ENCODE results near the gene NELL1. TPM values are rescaled to one million over a fixed set of nuclear protein-coding genes. Genes with fewer than 3 reads are reported as not detected.

The NELL1 gene
- total RNA-seq, 2 donors from 2014 or later: 0.09 to 0.11 TPM

DNA sequence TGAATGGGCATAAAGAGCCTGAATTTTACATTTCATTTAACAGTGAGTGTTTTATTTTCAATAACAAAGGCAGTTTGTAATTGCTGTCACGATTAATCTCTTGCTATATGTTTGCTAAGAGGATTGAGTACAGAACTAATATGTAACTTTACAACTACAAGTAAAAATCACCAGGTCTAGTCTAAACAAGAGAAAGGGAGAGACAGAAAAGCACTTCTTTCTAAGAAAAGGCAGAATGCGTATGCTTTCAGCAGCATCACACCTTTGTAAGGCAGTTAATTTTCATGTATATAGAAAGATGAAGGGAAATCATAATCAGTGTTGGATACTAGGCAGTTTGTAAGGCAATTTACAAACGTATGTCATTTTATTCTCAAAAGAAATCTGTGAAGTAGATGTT, 169.8 kb downstream of the NELL1 start:
- TF ChIP-seq, protein P1, sequence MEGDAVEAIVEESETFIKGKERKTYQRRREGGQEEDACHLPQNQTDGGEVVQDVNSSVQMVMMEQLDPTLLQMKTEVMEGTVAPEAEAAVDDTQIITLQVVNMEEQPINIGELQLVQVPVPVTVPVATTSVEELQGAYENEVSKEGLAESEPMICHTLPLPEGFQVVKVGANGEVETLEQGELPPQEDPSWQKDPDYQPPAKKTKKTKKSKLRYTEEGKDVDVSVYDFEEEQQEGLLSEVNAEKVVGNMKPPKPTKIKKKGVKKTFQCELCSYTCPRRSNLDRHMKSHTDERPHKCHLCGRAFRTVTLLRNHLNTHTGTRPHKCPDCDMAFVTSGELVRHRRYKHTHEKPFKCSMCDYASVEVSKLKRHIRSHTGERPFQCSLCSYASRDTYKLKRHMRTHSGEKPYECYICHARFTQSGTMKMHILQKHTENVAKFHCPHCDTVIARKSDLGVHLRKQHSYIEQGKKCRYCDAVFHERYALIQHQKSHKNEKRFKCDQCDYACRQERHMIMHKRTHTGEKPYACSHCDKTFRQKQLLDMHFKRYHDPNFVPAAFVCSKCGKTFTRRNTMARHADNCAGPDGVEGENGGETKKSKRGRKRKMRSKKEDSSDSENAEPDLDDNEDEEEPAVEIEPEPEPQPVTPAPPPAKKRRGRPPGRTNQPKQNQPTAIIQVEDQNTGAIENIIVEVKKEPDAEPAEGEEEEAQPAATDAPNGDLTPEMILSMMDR (conservative IDR thresholded peaks at IDR 0.05): no peak
- Histone ChIP-seq H3K36me3 (ENCODE audit: control insufficient read depth, insufficient read depth, low read length) (no peaks in the 10 kb centered on the region), H3K9ac (ENCODE audit: extremely low read depth, low read length, poor library complexity, severe bottlenecking) (no peak overlapping the region), H3K4me1 (ENCODE audit: control insufficient read depth, insufficient read depth, low read length) (no peaks in the 10 kb centered on the region), H3K9me3 (ENCODE audit: control insufficient read depth, low read length) (no peaks in the 10 kb centered on the region), H3K27me3 (ENCODE audit: control insufficient read depth, insufficient read depth, low read length, poor library complexity, severe bottlenecking) (no peaks in the 10 kb centered on the region), H3K4me3 (ENCODE audit: low read length) (no peak overlapping the region), H3K27ac (ENCODE audit: low read depth, low read length) (no peak overlapping the region)
- DNase-seq: no peak
- no peak overlapping the region for H3K4me3 Mint-ChIP-seq
- H3K9me3 Mint-ChIP-seq: no peaks in the 10 kb centered on the region
- peaks cover 6% of the 10 kb centered on the region for H3K4me1 Mint-ChIP-seq
- H3K36me3 Mint-ChIP-seq (ENCODE audit: low read depth): no peaks in the 10 kb centered on the region
- WGBS, 2 experiments (ENCODE audit: insufficient coverage in 1 of 2, insufficient read length in 1 of 2): 65 to 88% methylated on average over 1 to 2 of the region's 3 CpGs
- no peak overlapping the region for H3K27ac Mint-ChIP-seq
- no peaks in the 10 kb centered on the region for H3K27me3 Mint-ChIP-seq (ENCODE audit: insufficient read depth)

DNA sequence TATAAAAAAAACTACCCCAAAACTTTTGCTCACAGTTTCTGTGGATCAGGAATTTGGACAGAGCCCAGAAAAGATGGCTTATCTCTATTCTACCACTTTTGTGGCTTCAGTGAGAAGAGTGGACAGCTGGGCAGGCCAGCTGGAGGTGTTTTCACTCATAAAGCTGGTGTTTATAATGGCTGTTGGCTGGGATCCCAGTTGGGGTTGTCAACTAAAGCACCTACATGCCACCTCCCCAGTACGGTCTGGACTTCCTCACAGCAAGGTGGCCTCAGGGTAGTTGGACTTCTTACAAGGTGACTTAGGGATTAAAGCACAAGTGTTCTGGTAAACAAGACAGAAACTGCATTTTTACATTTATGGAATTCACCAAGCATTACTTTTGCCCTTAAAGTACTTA, 171.0 kb downstream of the NELL1 start:
- H3K27ac Mint-ChIP-seq: no peak overlapping the region
- H3K27me3 Mint-ChIP-seq (ENCODE audit: insufficient read depth): no peaks in the 10 kb centered on the region
- no peak overlapping the region for H3K4me3 Mint-ChIP-seq
- no peak overlapping the region for H3K27ac ChIP-seq (ENCODE audit: low read depth, low read length)
- no peaks in the 10 kb centered on the region for H3K36me3 Mint-ChIP-seq (ENCODE audit: low read depth)
- 95% methylated on average over 1 of the region's 1 CpG; no CpG with 5 or more reads in 1 of the 2 experiments for WGBS, 2 experiments (ENCODE audit: insufficient coverage in 1 of 2, insufficient read length in 1 of 2)
- H3K36me3 ChIP-seq (ENCODE audit: control insufficient read depth, insufficient read depth, low read length): no peaks in the 10 kb centered on the region
- no peak overlapping the region for H3K9ac ChIP-seq (ENCODE audit: extremely low read depth, low read length, poor library complexity, severe bottlenecking)
- DNase-seq: no peak
- H3K4me1 Mint-ChIP-seq: peaks cover 6% of the 10 kb centered on the region
- H3K9me3 ChIP-seq (ENCODE audit: control insufficient read depth, low read length): no peaks in the 10 kb centered on the region
- no peaks in the 10 kb centered on the region for H3K9me3 Mint-ChIP-seq
- no peaks in the 10 kb centered on the region for H3K27me3 ChIP-seq (ENCODE audit: control insufficient read depth, insufficient read depth, low read length, poor library complexity, severe bottlenecking)
- TF ChIP-seq, protein P1 (conservative IDR thresholded peaks at IDR 0.05): no peak
- no peak overlapping the region for H3K4me3 ChIP-seq (ENCODE audit: low read length)
- no peaks in the 10 kb centered on the region for H3K4me1 ChIP-seq (ENCODE audit: control insufficient read depth, insufficient read depth, low read length)

DNA sequence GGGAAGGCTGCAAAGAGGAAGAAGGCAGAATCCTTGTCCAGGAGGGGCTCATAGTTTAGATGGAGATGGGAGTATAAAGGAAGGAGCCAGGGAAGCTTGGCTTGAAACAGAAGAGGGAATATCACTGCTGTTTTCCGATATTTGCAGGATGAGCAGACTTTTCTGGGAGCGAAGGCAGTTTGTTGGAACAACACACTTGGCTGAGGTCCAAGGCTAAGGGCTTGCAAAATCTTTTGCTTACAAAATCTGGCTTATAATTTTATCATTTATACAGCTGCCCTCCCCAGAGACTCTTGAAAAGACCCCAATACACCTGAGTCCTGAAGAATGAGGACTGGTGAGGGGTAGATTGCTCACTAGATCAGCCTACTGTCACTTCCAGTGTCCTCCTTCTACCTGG, 174.8 kb downstream of the NELL1 start:
- Mint-ChIP-seq H3K36me3 (ENCODE audit: low read depth) (no peaks in the 10 kb centered on the region), H3K27me3 (ENCODE audit: insufficient read depth) (no peaks in the 10 kb centered on the region), H3K4me3 (no peak overlapping the region), H3K4me1 (peaks cover 2% of the 10 kb centered on the region), H3K27ac (no peak overlapping the region), H3K9me3 (no peaks in the 10 kb centered on the region)
- Histone ChIP-seq H3K36me3 (ENCODE audit: control insufficient read depth, insufficient read depth, low read length) (no peaks in the 10 kb centered on the region), H3K9ac (ENCODE audit: extremely low read depth, low read length, poor library complexity, severe bottlenecking) (no peak overlapping the region), H3K27me3 (ENCODE audit: control insufficient read depth, insufficient read depth, low read length, poor library complexity, severe bottlenecking) (no peaks in the 10 kb centered on the region), H3K27ac (ENCODE audit: low read depth, low read length) (no peak overlapping the region), H3K9me3 (ENCODE audit: control insufficient read depth, low read length) (no peaks in the 10 kb centered on the region), H3K4me1 (ENCODE audit: control insufficient read depth, insufficient read depth, low read length) (no peaks in the 10 kb centered on the region), H3K4me3 (ENCODE audit: low read length) (no peak overlapping the region)
- 92 to 94% methylated on average over 2 of the region's 2 CpGs for WGBS, 2 experiments (ENCODE audit: insufficient coverage in 1 of 2, insufficient read length in 1 of 2)
- no peak for DNase-seq
- TF ChIP-seq, protein P1 (conservative IDR thresholded peaks at IDR 0.05): no peak
